ENCODE data around the gene INTS11. TPM values are rescaled to one million over a fixed set of nuclear protein-coding genes. Genes with fewer than 3 reads are reported as not detected.

INTS11 gene
- total RNA-seq, 3 donors from 2014 or later, result 89.9 to 127 (median 95.5) TPM

- H3K4me3 ChIP-seq, result no peak overlapping the region
- no peaks in the 10 kb centered on the region for H3K9me3 ChIP-seq
- peaks cover 3% of the 10 kb centered on the region for H3K36me3 ChIP-seq (ENCODE audit: low read depth)
- DNase-seq, result no peak
- ATAC-seq, result no peak
- intact Hi-C loops (cut with DNase I, micrococcal nuclease), result no loop called here
- H3K4me1 ChIP-seq (ENCODE audit: low read depth), result peaks cover 23% of the 10 kb centered on the region
- no peak for TF ChIP-seq CTCF (IDR thresholded peaks at IDR 0.05)
Observed at GRCh38 chr1:1322952-1323351, 1.5 kb downstream of the INTS11 start.

- H3K36me3 ChIP-seq (ENCODE audit: low read depth), result peaks cover 3% of the 10 kb centered on the region
- no peak for DNase-seq
- intact Hi-C loops (cut with DNase I, micrococcal nuclease), result no loop called here
- H3K4me1 ChIP-seq (ENCODE audit: low read depth), result peaks cover 23% of the 10 kb centered on the region
- TF ChIP-seq CTCF (IDR thresholded peaks at IDR 0.05), result no peak
- no peaks in the 10 kb centered on the region for H3K9me3 ChIP-seq
- no peak for ATAC-seq
- no peak overlapping the region for H3K4me3 ChIP-seq
Observed at GRCh38 chr1:1322418-1322817, 2.0 kb downstream of the INTS11 start.

GRCh38 chr1:1321477-1321876, 3.0 kb downstream of the INTS11 start:
- TF ChIP-seq CTCF (IDR thresholded peaks at IDR 0.05), result no peak
- intact Hi-C loops (cut with DNase I, micrococcal nuclease), result no loop called here
- Histone ChIP-seq H3K9me3 (no peaks in the 10 kb centered on the region), H3K4me3 (no peak overlapping the region), H3K36me3 (ENCODE audit: low read depth) (peaks cover 3% of the 10 kb centered on the region), H3K4me1 (ENCODE audit: low read depth) (peaks cover 22% of the 10 kb centered on the region)
- no peak for ATAC-seq
- DNase-seq, result no peak

GRCh38 chr1:1320666-1321448, 3.6 kb downstream of the INTS11 start:
- Histone ChIP-seq H3K9me3 (no peaks in the 10 kb centered on the region), H3K36me3 (ENCODE audit: low read depth) (peaks cover 3% of the 10 kb centered on the region), H3K4me3 (no peak overlapping the region), H3K4me1 (ENCODE audit: low read depth) (peaks cover 16% of the 10 kb centered on the region)
- no peak for ATAC-seq
- intact Hi-C loops (cut with DNase I, micrococcal nuclease), result no loop called here
- no peak for DNase-seq
- TF ChIP-seq CTCF (IDR thresholded peaks at IDR 0.05), result no peak

- Histone ChIP-seq H3K4me3 (no peak overlapping the region), H3K9me3 (no peaks in the 10 kb centered on the region), H3K4me1 (ENCODE audit: low read depth) (peaks cover 10% of the 10 kb centered on the region), H3K36me3 (ENCODE audit: low read depth) (peaks cover 3% of the 10 kb centered on the region)
- ATAC-seq, result no peak
- no peak for DNase-seq
- no peak for TF ChIP-seq CTCF (IDR thresholded peaks at IDR 0.05)
- intact Hi-C loops (cut with DNase I, micrococcal nuclease), result no loop called here
Observed at GRCh38 chr1:1319646-1319941, 4.9 kb downstream of the INTS11 start.
